Ectodermal cell (in vitro differentiated cells): ENCODE data around the gene CTNND1.
"Not testable (repeated sequence)": the region's sequence is repeated elsewhere in the genome, so short reads cannot be mapped to it uniquely, and the experiment has no call there.

ENCODE experiments used
- H3K27ac ChIP-seq: 2 replicates; pipeline ENCODE4 v1.7.0; 2013; ENCODE audit warnings: mild to moderate bottlenecking, low read depth, low read length; ENCODE audit not compliant: insufficient read depth, poor library complexity, severe bottlenecking
- H3K27me3 ChIP-seq: 2 replicates; pipeline ENCODE4 v1.7.0; 2013; ENCODE audit warnings: mild to moderate bottlenecking, low read length; ENCODE audit not compliant: insufficient read depth, control insufficient read depth, poor library complexity, severe bottlenecking
- H3K36me3 ChIP-seq: one replicate; pipeline ENCODE4 v1.7.0; 2013; ENCODE audit warnings: low read length; ENCODE audit not compliant: control insufficient read depth, insufficient read depth
- H3K4me1 ChIP-seq: one replicate; pipeline ENCODE4 v1.7.0; 2013; ENCODE audit warnings: low read length; ENCODE audit not compliant: control insufficient read depth, insufficient read depth
- H3K4me3 ChIP-seq: 2 replicates; pipeline ENCODE4 v1.7.0; 2013; ENCODE audit warnings: low read depth, low read length, control low read depth; ENCODE audit not compliant: insufficient read depth
- H3K9me3 ChIP-seq: 2 replicates; pipeline ENCODE4 v1.7.0; 2013; ENCODE audit warnings: mild to moderate bottlenecking, low read length, moderate library complexity; ENCODE audit not compliant: control insufficient read depth
- WGBS, 2 experiments: methylation state at CpG; one replicate each; pipeline ENCODE4 v1.1.7; 2013; ENCODE audit warnings: missing lambda C conversion rate in 2 of 2; 5-methylcytosine and 5-hydroxymethylcytosine counted together

The CTNND1 gene

GRCh38 chr11:57805780-57806179 is 44.2 kb downstream of the CTNND1 start:
- H3K36me3 ChIP-seq = peaks cover 70% of the 10 kb centered on the region
- whole genome bisulfite sequencing, 2 experiments = 97% methylated on average over 3 of the region's 3 CpGs
- no peaks in the 10 kb centered on the region for H3K9me3 ChIP-seq
- no peak overlapping the region for H3K27ac ChIP-seq
- no peak overlapping the region for H3K4me3 ChIP-seq
- H3K27me3 ChIP-seq = no peaks in the 10 kb centered on the region
- no peaks in the 10 kb centered on the region for H3K4me1 ChIP-seq

- H3K4me3 ChIP-seq = no peak overlapping the region
- H3K36me3 ChIP-seq = peaks cover 76% of the 10 kb centered on the region
- no peaks in the 10 kb centered on the region for H3K4me1 ChIP-seq
- H3K27ac ChIP-seq = no peak overlapping the region
- no peaks in the 10 kb centered on the region for H3K9me3 ChIP-seq
- 95 to 96% methylated on average over 6 of the region's 6 CpGs for WGBS, 2 experiments
- no peaks in the 10 kb centered on the region for H3K27me3 ChIP-seq
These were observed 51.0 kb downstream of the CTNND1 start for GRCh38 chr11:57812634-57813033.

- H3K4me3 ChIP-seq = no peak overlapping the region
- H3K27ac ChIP-seq = no peak overlapping the region
- H3K36me3 ChIP-seq = peaks cover 56% of the 10 kb centered on the region
- WGBS, 2 experiments = 99 to 100% methylated on average over 2 of the region's 2 CpGs
- H3K9me3 ChIP-seq = no peaks in the 10 kb centered on the region
- H3K27me3 ChIP-seq = no peaks in the 10 kb centered on the region
- no peaks in the 10 kb centered on the region for H3K4me1 ChIP-seq
These were observed 53.9 kb downstream of the CTNND1 start for GRCh38 chr11:57815476-57815875.

DNA sequence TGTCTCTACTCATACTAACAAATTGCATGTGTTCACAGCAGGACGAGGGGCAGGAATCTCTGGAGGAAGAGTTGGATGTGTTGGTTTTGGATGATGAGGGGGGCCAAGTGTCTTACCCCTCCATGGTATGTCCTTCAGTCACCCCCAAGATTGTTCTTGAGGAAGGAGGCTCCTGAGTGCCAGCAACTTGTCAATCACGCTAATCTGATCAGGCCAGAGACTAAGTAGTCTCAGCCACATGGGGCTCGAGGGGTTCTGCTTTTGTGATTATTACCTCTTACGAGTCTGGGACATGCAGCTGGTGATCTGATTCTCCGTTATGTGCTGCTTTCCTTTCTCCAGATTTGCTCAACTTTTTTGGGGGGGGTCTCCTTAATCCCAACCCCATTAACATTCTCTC is 54.3 kb downstream of the CTNND1 start:
- Histone ChIP-seq H3K27ac (no peak overlapping the region), H3K4me1 (no peaks in the 10 kb centered on the region), H3K27me3 (no peaks in the 10 kb centered on the region), H3K4me3 (no peak overlapping the region), H3K36me3 (peaks cover 52% of the 10 kb centered on the region), H3K9me3 (no peaks in the 10 kb centered on the region)
- 91 to 94% methylated on average over 5 of the region's 5 CpGs for WGBS, 2 experiments

DNA sequence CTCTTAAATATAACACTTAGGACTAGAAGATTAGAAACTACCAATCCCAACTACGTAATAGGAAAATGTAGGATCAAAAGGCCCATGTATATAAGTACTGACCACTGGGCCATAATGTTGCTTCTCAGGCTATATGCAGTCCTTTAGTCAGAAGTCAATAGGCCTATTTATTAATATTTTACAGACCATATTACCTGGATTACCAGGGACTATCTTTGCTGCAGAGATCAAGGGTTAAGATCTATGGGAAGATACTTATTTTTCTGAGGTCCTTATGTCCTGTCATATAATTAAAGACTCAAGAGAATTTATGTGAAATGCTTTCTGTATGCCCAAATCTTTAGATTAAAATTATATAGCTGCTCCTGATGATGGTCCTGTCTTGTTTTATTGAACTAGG is 57.2 kb downstream of the CTNND1 start:
- 100% methylated on average over 1 of the region's 1 CpG for WGBS, 2 experiments
- Histone ChIP-seq H3K4me1 (no peaks in the 10 kb centered on the region), H3K27ac (no peak overlapping the region), H3K9me3 (no peaks in the 10 kb centered on the region), H3K4me3 (no peak overlapping the region), H3K36me3 (peaks cover 34% of the 10 kb centered on the region), H3K27me3 (no peaks in the 10 kb centered on the region)

- no peak overlapping the region for H3K4me3 ChIP-seq
- H3K27ac ChIP-seq = no peak overlapping the region
- no peaks in the 10 kb centered on the region for H3K27me3 ChIP-seq
- H3K9me3 ChIP-seq = no peaks in the 10 kb centered on the region
- H3K36me3 ChIP-seq = peaks cover 28% of the 10 kb centered on the region
- H3K4me1 ChIP-seq = no peaks in the 10 kb centered on the region
- WGBS, 2 experiments = 91 to 96% methylated on average over 7 of the region's 7 CpGs
These were observed 57.8 kb downstream of the CTNND1 start for GRCh38 chr11:57819252-57819979.

DNA sequence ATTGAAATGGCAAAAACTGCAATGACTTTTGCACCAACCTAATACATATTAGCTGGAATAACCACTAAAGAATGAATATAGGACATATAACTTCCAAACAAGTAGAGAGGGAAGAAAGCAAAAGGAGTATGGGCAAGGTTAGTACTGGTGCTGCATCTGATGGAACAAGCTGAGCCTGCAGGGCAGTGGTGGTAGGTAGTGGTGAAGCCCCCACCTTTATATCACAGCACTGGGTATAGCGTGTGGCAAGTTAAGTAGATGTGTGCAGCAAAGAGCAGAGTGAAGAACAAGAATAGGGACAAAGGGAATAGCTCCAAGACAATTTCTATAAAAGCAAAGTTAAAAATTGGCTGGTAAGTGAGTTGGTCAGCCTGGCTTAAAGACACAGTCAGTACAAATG is 62.3 kb downstream of the CTNND1 start:
- WGBS, 2 experiments = 75 to 100% methylated on average over 1 of the region's 1 CpG
- H3K27ac ChIP-seq = no peak overlapping the region
- no peaks in the 10 kb centered on the region for H3K27me3 ChIP-seq
- H3K4me3 ChIP-seq = no peak overlapping the region
- no peaks in the 10 kb centered on the region for H3K9me3 ChIP-seq
- H3K4me1 ChIP-seq = no peaks in the 10 kb centered on the region
- no peaks in the 10 kb centered on the region for H3K36me3 ChIP-seq

GRCh38 chr11:57834852-57835251 is 73.2 kb downstream of the CTNND1 start:
- H3K27ac ChIP-seq = no peak overlapping the region
- H3K4me1 ChIP-seq = no peaks in the 10 kb centered on the region
- H3K36me3 ChIP-seq = no peaks in the 10 kb centered on the region
- no peaks in the 10 kb centered on the region for H3K9me3 ChIP-seq
- no peaks in the 10 kb centered on the region for H3K27me3 ChIP-seq
- no peak overlapping the region for H3K4me3 ChIP-seq
- 90 to 93% methylated on average over 1 of the region's 1 CpG for WGBS, 2 experiments

DNA sequence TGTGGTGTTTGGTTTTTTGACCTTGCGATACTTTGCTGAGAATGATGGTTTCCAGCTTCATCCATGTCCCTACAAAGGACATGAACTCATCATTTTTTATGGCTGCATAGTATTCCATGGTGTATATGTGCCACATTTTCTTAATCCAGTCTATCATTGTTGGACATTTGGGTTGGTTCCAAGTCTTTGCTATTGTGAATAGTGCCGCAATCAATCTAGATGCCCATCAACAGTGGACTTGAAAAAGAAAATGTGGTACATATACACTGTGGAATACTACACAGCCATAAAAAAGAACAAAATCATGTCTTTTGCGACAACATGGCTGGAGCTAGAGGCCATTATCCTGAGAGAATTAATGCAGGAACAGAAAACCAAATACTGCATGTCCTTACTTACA is 77.0 kb downstream of the CTNND1 start:
- H3K9me3 ChIP-seq, H3K27me3 ChIP-seq, H3K4me3 ChIP-seq, H3K4me1 ChIP-seq, H3K27ac ChIP-seq, H3K36me3 ChIP-seq: not testable (repeated sequence)
- 92 to 94% methylated on average over 1 to 3 of the region's 3 CpGs for WGBS, 2 experiments

DNA sequence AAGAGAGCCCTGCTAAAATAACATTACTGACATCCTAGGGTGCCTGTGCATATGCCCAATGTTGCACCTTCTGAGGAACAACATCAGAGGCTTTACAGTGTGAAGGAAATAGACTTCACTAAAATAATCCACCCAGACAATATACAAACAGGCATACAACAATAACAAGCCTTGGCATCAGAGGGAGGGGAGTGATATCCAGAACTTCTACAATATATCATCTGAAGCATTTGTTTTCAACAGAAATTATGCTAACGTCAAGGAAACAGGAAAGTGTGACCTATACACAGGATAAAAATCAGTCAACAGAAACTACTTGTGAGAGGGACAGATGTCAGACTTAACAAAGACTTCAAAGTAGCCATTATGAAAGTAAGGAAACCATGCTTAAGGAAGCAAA is 81.3 kb downstream of the CTNND1 start:
- Histone ChIP-seq H3K27me3 (no peaks in the 10 kb centered on the region), H3K4me3 (no peak overlapping the region), H3K9me3 (no peaks in the 10 kb centered on the region), H3K4me1 (no peaks in the 10 kb centered on the region), H3K36me3 (no peaks in the 10 kb centered on the region), H3K27ac (no peak overlapping the region)
- WGBS, 2 experiments = 67 to 89% methylated on average over 1 of the region's 1 CpG

- Histone ChIP-seq H3K4me3 (no peak overlapping the region), H3K9me3 (no peaks in the 10 kb centered on the region), H3K4me1 (no peaks in the 10 kb centered on the region), H3K27ac (no peak overlapping the region), H3K27me3 (no peaks in the 10 kb centered on the region), H3K36me3 (no peaks in the 10 kb centered on the region)
These were observed 106.4 kb downstream of the CTNND1 start for GRCh38 chr11:57867966-57868365.
